Cortex of kidney (tissue), 1 donor: ENCODE results near the gene GPR183.
"Not testable (repeated sequence)": the region's sequence is repeated elsewhere in the genome, so short reads cannot be mapped to it uniquely, and the experiment has no call there.

ENCODE experiments used
- DNase-seq: peaks from one replicate; lab custom pipeline; 2025; lab: John Stamatoyannopoulos, UW

Gene GPR183

GRCh38 chr13:99268822-99269221 is 38.4 kb downstream of the GPR183 start:
- DNase-seq, result no peak

- DNase-seq, result no peak
Observed at GRCh38 chr13:99267927-99268326, 39.3 kb downstream of the GPR183 start.

GRCh38 chr13:99266827-99267226 is 40.4 kb downstream of the GPR183 start:
- no peak for DNase-seq

GRCh38 chr13:99265821-99266426 is 41.3 kb downstream of the GPR183 start:
- no peak for DNase-seq

- DNase-seq, result no peak
Observed at GRCh38 chr13:99265162-99265800, 41.9 kb downstream of the GPR183 start.

- DNase-seq, result no peak
Observed at GRCh38 chr13:99264051-99264450, 43.1 kb downstream of the GPR183 start.

GRCh38 chr13:99263126-99263785 is 43.9 kb downstream of the GPR183 start:
- DNase-seq, result no peak

- no peak for DNase-seq
Observed at GRCh38 chr13:99261059-99261458, 46.1 kb downstream of the GPR183 start.

- no peak for DNase-seq
Observed at GRCh38 chr13:99260216-99260615, 47.0 kb downstream of the GPR183 start.

GRCh38 chr13:99258946-99259345 is 48.3 kb downstream of the GPR183 start:
- no peak for DNase-seq

- no peak for DNase-seq
Observed at GRCh38 chr13:99258210-99258860, 48.9 kb downstream of the GPR183 start, which contains the start of gene GPR18. GPR18 (minus strand) TSS chr13:99258379; CDS start chr13:99255872, 2,507 bp downstream.

- no peak for DNase-seq
Observed at GRCh38 chr13:99257291-99257690, 49.9 kb downstream of the GPR183 start.

GRCh38 chr13:99256709-99257108 is 50.5 kb downstream of the GPR183 start:
- DNase-seq, result no peak

GRCh38 chr13:99256283-99256682 is 50.9 kb downstream of the GPR183 start:
- no peak for DNase-seq

GRCh38 chr13:99255271-99255670 is 51.9 kb downstream of the GPR183 start:
- no peak for DNase-seq

GRCh38 chr13:99254830-99255229 is 52.4 kb downstream of the GPR183 start:
- no peak for DNase-seq

- no peak for DNase-seq
Observed at GRCh38 chr13:99251921-99252320, 55.3 kb downstream of the GPR183 start.

GRCh38 chr13:99250982-99251825 is 56.0 kb downstream of the GPR183 start:
- no peak for DNase-seq

GRCh38 chr13:99249606-99250005 is 57.6 kb downstream of the GPR183 start:
- not testable (repeated sequence) for DNase-seq

GRCh38 chr13:99249178-99249577 is 58.0 kb downstream of the GPR183 start:
- DNase-seq, result not testable (repeated sequence)

- DNase-seq, result no peak
Observed at GRCh38 chr13:99246100-99246499, 61.1 kb downstream of the GPR183 start.
